DND-41 (cell line): ENCODE results near the gene NADK2.

Experiments
- ATAC-seq: fragments of 200-7000 bp; cut with Tn5 transposase; 3 replicates; pipeline ENCODE4 v1.9.1; 2021; ENCODE audit warnings: low read depth; ENCODE audit not compliant: insufficient read depth
- DNase-seq: peaks from one replicate; pipeline ENCODE4 v3.0.0-alpha.2; 2020
- H2AFZ ChIP-seq: 2 replicates; pipeline ENCODE4 v1.6.0; 2012; ENCODE audit warnings: low read depth, low read length
- H3K27ac ChIP-seq: 2 replicates; pipeline ENCODE4 v1.5.1; 2012; ENCODE audit warnings: low read length, inconsistent platforms
- H3K27me3 ChIP-seq: fragments of 200-600 bp; sonication (generic); 2 replicates; pipeline ENCODE4 v1.6.0; 2012; ENCODE audit warnings: low read length, mild to moderate bottlenecking, inconsistent platforms; ENCODE audit not compliant: insufficient read depth, poor library complexity
- H3K36me3 ChIP-seq: 2 replicates; pipeline ENCODE4 v1.5.1; 2012; ENCODE audit warnings: low read length, inconsistent platforms; ENCODE audit not compliant: insufficient read depth
- H3K4me1 ChIP-seq: 2 replicates; pipeline ENCODE4 v1.5.1; 2012; ENCODE audit warnings: mild to moderate bottlenecking, low read length; ENCODE audit not compliant: insufficient read depth
- H3K4me2 ChIP-seq: 2 replicates; pipeline ENCODE4 v1.6.0; 2012; ENCODE audit warnings: mild to moderate bottlenecking, moderate library complexity, low read length, inconsistent platforms; ENCODE audit not compliant: insufficient read depth
- H3K4me3 ChIP-seq, 2 experiments: fragments of 200-600 bp in 1 of 2; shearing (Covaris generic) in 1 of 2; 2 replicates each; pipeline ENCODE4 v1.5.1; 2012 to 2016; ENCODE audit warnings: inconsistent platforms in 2 of 2, low read length in 2 of 2, mild to moderate bottlenecking in 2 of 2, low read depth in 1 of 2, moderate library complexity in 1 of 2
- H3K79me2 ChIP-seq: 2 replicates; pipeline ENCODE4 v1.6.0; 2012; ENCODE audit warnings: low read length, inconsistent platforms; ENCODE audit not compliant: insufficient read depth
- H3K9ac ChIP-seq: 2 replicates; pipeline ENCODE4 v1.6.0; 2012; ENCODE audit warnings: low read depth, mild to moderate bottlenecking, inconsistent platforms, low read length, moderate library complexity
- H3K9me3 ChIP-seq: 2 replicates; pipeline ENCODE4 v1.5.1; 2012; ENCODE audit warnings: low read length, moderate library complexity, mild to moderate bottlenecking, inconsistent platforms; ENCODE audit not compliant: insufficient read depth, severe bottlenecking
- H4K20me1 ChIP-seq: 2 replicates; pipeline ENCODE4 v1.6.0; 2012; ENCODE audit warnings: low read length; ENCODE audit not compliant: insufficient read depth
- EZH2 ChIP-seq: IDR thresholded peaks from 3 replicates; pipeline ENCODE4 v1.6.1; 2012; ENCODE audit warnings: borderline replicate concordance, low read depth, mild to moderate bottlenecking, moderate library complexity, low read length, inconsistent platforms; ENCODE audit not compliant: severe bottlenecking
- TF ChIP-seq, protein P1 (sequence below): IDR thresholded peaks from 2 replicates; pipeline ENCODE4 v1.5.1; 2012; ENCODE audit warnings: borderline replicate concordance, low read length, moderate library complexity, mild to moderate bottlenecking; ENCODE audit not compliant: poor library complexity, severe bottlenecking; ENCODE audit errors: extremely low read depth

NADK2 gene

DNA sequence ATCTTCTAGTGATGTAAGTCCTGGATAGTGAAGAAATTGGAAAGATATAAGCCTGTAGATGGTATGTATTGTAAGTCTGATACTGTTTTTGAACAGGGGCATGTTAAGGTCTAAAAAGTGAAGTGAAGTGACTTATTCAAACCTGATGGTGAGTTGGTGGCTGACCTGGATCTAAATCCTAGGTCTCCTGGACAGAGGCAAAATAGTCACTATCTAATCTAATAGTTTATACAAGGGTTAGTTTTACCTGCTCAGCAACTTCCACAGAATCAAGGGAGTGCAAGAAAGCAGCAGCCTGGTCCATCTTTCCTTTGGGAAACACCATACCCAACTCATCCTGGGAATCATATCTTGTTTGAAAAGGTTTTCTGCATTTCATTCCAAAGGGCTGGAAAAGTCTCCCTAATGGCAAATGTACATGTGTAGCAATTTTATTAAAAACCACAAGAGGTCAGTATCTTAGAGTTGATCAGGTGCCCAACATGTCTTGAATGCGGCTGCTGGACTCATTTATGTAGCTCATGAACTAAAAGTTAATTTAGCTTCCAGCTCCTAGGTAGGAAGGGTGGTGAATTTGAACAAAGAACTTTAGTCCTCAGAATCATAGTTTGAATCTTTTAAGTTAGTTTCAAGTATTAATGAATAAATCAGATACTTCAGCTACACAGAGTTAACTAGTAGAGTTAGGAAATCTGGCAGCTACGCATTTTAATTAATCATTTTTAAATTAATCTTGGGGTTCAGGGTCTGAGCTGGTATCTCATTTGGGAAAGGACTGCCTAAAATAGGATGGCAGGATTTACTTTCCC lies 63.8 kb downstream of the NADK2 start:
- H3K9me3 ChIP-seq = no peaks in the 10 kb centered on the region
- no peak for TF ChIP-seq EZH2
- TF ChIP-seq, protein P1, sequence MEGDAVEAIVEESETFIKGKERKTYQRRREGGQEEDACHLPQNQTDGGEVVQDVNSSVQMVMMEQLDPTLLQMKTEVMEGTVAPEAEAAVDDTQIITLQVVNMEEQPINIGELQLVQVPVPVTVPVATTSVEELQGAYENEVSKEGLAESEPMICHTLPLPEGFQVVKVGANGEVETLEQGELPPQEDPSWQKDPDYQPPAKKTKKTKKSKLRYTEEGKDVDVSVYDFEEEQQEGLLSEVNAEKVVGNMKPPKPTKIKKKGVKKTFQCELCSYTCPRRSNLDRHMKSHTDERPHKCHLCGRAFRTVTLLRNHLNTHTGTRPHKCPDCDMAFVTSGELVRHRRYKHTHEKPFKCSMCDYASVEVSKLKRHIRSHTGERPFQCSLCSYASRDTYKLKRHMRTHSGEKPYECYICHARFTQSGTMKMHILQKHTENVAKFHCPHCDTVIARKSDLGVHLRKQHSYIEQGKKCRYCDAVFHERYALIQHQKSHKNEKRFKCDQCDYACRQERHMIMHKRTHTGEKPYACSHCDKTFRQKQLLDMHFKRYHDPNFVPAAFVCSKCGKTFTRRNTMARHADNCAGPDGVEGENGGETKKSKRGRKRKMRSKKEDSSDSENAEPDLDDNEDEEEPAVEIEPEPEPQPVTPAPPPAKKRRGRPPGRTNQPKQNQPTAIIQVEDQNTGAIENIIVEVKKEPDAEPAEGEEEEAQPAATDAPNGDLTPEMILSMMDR = peak; percentile 49
- no peaks in the 10 kb centered on the region for H3K27me3 ChIP-seq
- DNase-seq (no peak), ATAC-seq (no peak)
- peaks cover 95% of the 10 kb centered on the region for H3K36me3 ChIP-seq
- H3K9ac ChIP-seq = no peak overlapping the region
- H3K4me3 ChIP-seq = no peak overlapping the region
- H3K4me1 ChIP-seq = no peaks in the 10 kb centered on the region
- no peak overlapping the region for H3K27ac ChIP-seq
- H3K79me2 ChIP-seq = no peaks in the 10 kb centered on the region; the same call in 1 of the 2 replicates
- no peaks in the 10 kb centered on the region for H4K20me1 ChIP-seq
- no peak overlapping the region for H3K4me2 ChIP-seq
- no peak overlapping the region for H2AFZ ChIP-seq

DNA sequence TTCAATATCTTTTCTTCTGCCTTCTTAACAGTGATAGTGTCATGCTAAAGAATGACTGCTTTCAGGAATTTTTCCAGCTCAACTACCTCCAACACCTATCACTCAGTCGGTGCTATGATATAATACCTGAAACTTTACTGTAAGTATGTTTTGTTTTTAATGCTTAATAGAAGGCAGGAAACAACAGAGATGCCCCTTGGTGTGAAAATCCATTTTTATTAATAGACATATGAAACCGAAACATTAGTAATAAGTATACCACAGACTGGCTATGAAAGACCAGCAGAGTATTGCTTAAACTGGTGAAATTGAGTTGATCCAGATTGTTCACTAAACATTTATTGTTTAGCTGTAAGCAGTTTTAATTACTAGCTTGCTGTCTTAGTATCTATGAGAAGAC lies 64.6 kb downstream of the NADK2 start:
- H3K27ac ChIP-seq = no peak overlapping the region
- TF ChIP-seq, protein P1 = no peak
- no peak for TF ChIP-seq EZH2
- peaks cover 95% of the 10 kb centered on the region for H3K36me3 ChIP-seq
- H3K4me1 ChIP-seq = no peaks in the 10 kb centered on the region
- H3K27me3 ChIP-seq = no peaks in the 10 kb centered on the region
- ATAC-seq (no peak), DNase-seq (no peak)
- H2AFZ ChIP-seq = no peak overlapping the region
- H4K20me1 ChIP-seq = no peaks in the 10 kb centered on the region
- no peaks in the 10 kb centered on the region; the same call in 1 of the 2 replicates for H3K79me2 ChIP-seq
- H3K4me3 ChIP-seq = no peak overlapping the region
- H3K9ac ChIP-seq = no peak overlapping the region
- H3K4me2 ChIP-seq = no peak overlapping the region
- H3K9me3 ChIP-seq = no peaks in the 10 kb centered on the region

DNA sequence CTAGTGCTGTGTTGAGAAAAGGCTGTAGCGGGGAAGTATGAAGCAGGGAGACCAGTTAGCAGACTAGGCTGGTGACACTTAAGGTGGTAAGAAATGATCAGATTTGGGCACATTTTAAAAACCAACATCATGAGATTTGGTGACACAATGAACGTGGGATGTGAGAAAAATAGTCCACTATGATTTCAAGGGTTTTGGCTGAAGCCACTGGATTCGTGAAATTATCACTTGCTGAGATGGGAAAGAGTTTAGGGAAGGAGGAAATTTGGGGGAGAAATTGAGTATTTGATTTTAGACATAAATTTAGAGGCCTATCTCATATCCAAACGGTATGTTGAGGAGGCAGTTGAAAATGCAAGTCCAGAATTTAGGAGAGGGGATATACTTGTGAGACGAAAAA lies 66.7 kb downstream of the NADK2 start:
- DNase-seq = no peak
- Histone ChIP-seq H3K9ac (no peak overlapping the region), H3K4me2 (no peak overlapping the region), H2AFZ (no peak overlapping the region), H3K27me3 (no peaks in the 10 kb centered on the region), H4K20me1 (no peaks in the 10 kb centered on the region), H3K79me2 (peaks cover 4% of the 10 kb centered on the region), H3K9me3 (no peaks in the 10 kb centered on the region), H3K27ac (no peak overlapping the region), H3K4me1 (no peaks in the 10 kb centered on the region), H3K4me3 (no peak overlapping the region), H3K36me3 (peaks cover 95% of the 10 kb centered on the region)
- no peak for ATAC-seq
- TF ChIP-seq EZH2 = no peak
- TF ChIP-seq, protein P1 = no peak
